Smooth muscle cell (in vitro differentiated cells): ENCODE data around the gene L1TD1. TPM values are rescaled to one million over a fixed set of nuclear protein-coding genes. Genes with fewer than 3 reads are reported as not detected.
"Not testable (repeated sequence)": the region's sequence is repeated elsewhere in the genome, so short reads cannot be mapped to it uniquely, and the experiment has no call there.

ENCODE experiments used
- DNase-seq: peaks from one replicate; lab custom pipeline; 2025; ENCODE audit not compliant: unreplicated experiment; lab: John Stamatoyannopoulos, UW
- H2AFZ ChIP-seq: fragments of 200-600 bp; sonication (generic); 2 replicates; pipeline ENCODE4 v1.6.0; 2016; ENCODE audit warnings: antibody characterized with exemption, low read depth, mild to moderate bottlenecking
- H3F3A ChIP-seq: fragments of 200-600 bp; sonication (generic); 2 replicates; pipeline ENCODE4 v1.6.0; 2017; ENCODE audit warnings: antibody characterized with exemption, low read depth
- H3K27ac ChIP-seq: fragments of 200-600 bp; sonication (generic); 2 replicates; pipeline ENCODE4 v1.5.1; 2016; ENCODE audit warnings: low read depth, mild to moderate bottlenecking
- H3K27me3 ChIP-seq: fragments of 200-600 bp; sonication (generic); 2 replicates; pipeline ENCODE4 v1.6.1; 2016; ENCODE audit warnings: low read depth, mild to moderate bottlenecking
- H3K36me3 ChIP-seq: fragments of 200-600 bp; sonication (generic); 2 replicates; pipeline ENCODE4 v1.5.1; 2016; ENCODE audit warnings: low read depth
- H3K4me1 ChIP-seq: fragments of 200-600 bp; sonication (generic); 2 replicates; pipeline ENCODE4 v1.5.1; 2016; ENCODE audit warnings: low read depth
- H3K4me2 ChIP-seq: fragments of 200-600 bp; sonication (generic); 2 replicates; pipeline ENCODE4 v1.6.0; 2016; ENCODE audit warnings: mild to moderate bottlenecking
- H3K4me3 ChIP-seq: fragments of 200-600 bp; sonication (generic); 2 replicates; pipeline ENCODE4 v1.5.1; 2016; ENCODE audit warnings: mild to moderate bottlenecking
- H3K79me2 ChIP-seq: fragments of 200-600 bp; sonication (generic); 2 replicates; pipeline ENCODE4 v1.6.0; 2016; ENCODE audit warnings: low read depth, mild to moderate bottlenecking
- H3K9ac ChIP-seq: fragments of 200-600 bp; sonication (generic); 2 replicates; pipeline ENCODE4 v1.6.0; 2016; ENCODE audit warnings: low read depth
- H3K9me3 ChIP-seq: fragments of 200-600 bp; sonication (generic); replicated peaks from 2 replicates; pipeline ENCODE4 v1.5.1; 2016; ENCODE audit warnings: low read depth
- H4K20me1 ChIP-seq: fragments of 200-600 bp; sonication (generic); 2 replicates; pipeline ENCODE4 v1.6.0; 2016; ENCODE audit warnings: low read depth
- WGBS: methylation state at CpG from one replicate; pipeline ENCODE4 v1.1.7; 2016; ENCODE audit warnings: low lambda C conversion rate; 5-methylcytosine and 5-hydroxymethylcytosine counted together
- polyA plus RNA-seq: library from polyadenylated mRNA; unstranded; fragments of >200 nt; fragmentation: Nextera tagmentation; extraction: Ambion mirVana; gene quantifications from 2 replicates; pipeline ENCODE4 v1.2.1, GENCODE V29; 2016
- total RNA-seq: library from RNA; depleted of rRNA; stranded (reverse); fragments of >200 nt; gene quantifications from 2 replicates; pipeline ENCODE4 v1.2.3, GENCODE V29; 2014
- TF ChIP-seq, protein P1 (sequence below): fragments of 200-600 bp; sonication (generic); IDR thresholded peaks from 2 replicates; pipeline ENCODE4 v1.5.1; 2017; ENCODE audit warnings: borderline replicate concordance, mild to moderate bottlenecking, antibody characterized with exemption; ENCODE audit not compliant: insufficient read depth, poor library complexity, severe bottlenecking

Gene L1TD1
- total and polyA plus RNA-seq, 2 experiments from 2014 or later: 0.41 to 2.7 TPM

DNA sequence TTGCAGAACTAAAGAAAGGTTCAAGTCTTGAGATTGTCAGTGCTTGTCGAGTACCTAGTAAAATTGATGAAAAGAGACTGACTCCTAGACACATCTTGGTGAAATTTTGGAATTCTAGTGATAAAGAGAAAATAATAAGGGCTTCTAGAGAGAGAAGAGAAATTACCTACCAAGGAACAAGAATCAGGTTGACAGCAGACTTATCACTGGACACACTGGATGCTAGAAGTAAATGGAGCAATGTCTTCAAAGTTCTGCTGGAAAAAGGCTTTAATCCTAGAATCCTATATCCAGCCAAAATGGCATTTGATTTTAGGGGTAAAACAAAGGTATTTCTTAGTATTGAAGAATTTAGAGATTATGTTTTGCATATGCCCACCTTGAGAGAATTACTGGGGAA is 16.3 kb downstream of the L1TD1 start:
- no peaks in the 10 kb centered on the region for H4K20me1 ChIP-seq
- no peaks in the 10 kb centered on the region for H3K4me1 ChIP-seq
- H3K79me2 ChIP-seq: no peaks in the 10 kb centered on the region
- H3F3A ChIP-seq: no peaks in the 10 kb centered on the region
- no peak for DNase-seq
- H3K27me3 ChIP-seq: no peaks in the 10 kb centered on the region
- H3K9me3 ChIP-seq: no peaks in the 10 kb centered on the region
- H2AFZ ChIP-seq: no peak overlapping the region
- H3K9ac ChIP-seq: no peak overlapping the region
- peaks cover 5% of the 10 kb centered on the region for H3K36me3 ChIP-seq
- TF ChIP-seq, protein P1, sequence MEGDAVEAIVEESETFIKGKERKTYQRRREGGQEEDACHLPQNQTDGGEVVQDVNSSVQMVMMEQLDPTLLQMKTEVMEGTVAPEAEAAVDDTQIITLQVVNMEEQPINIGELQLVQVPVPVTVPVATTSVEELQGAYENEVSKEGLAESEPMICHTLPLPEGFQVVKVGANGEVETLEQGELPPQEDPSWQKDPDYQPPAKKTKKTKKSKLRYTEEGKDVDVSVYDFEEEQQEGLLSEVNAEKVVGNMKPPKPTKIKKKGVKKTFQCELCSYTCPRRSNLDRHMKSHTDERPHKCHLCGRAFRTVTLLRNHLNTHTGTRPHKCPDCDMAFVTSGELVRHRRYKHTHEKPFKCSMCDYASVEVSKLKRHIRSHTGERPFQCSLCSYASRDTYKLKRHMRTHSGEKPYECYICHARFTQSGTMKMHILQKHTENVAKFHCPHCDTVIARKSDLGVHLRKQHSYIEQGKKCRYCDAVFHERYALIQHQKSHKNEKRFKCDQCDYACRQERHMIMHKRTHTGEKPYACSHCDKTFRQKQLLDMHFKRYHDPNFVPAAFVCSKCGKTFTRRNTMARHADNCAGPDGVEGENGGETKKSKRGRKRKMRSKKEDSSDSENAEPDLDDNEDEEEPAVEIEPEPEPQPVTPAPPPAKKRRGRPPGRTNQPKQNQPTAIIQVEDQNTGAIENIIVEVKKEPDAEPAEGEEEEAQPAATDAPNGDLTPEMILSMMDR: no peak
- 93% methylated on average over 1 of the region's 1 CpG for WGBS
- H3K27ac ChIP-seq: no peak overlapping the region
- H3K4me3 ChIP-seq: no peak overlapping the region
- no peak overlapping the region for H3K4me2 ChIP-seq

DNA sequence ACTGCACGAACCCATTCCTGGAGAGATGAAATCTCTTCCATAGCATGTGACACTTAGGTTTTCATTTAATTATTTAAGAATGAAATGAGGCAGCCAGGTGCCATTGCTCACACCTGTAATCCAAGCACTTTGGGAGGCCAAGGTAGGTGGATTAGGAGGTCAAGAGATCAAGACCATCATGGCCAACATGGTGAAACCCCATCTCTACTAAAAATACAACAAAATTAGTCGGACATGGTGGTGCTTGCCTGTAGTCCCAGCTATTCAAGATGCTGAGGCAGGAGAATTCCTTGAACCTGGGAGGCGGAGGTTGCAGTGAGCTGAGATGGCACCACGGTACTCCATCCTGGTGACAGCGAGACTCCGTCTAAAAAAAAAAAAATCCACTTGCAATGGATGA is 17.8 kb downstream of the L1TD1 start:
- Histone ChIP-seq H3F3A (no peaks in the 10 kb centered on the region), H3K36me3 (peaks cover 5% of the 10 kb centered on the region), H3K27ac (no peak overlapping the region), H3K4me1 (no peaks in the 10 kb centered on the region), H2AFZ (no peak overlapping the region), H3K79me2 (no peaks in the 10 kb centered on the region), H4K20me1 (no peaks in the 10 kb centered on the region), H3K4me3 (no peak overlapping the region), H3K4me2 (no peak overlapping the region), H3K9me3 (no peaks in the 10 kb centered on the region), H3K27me3 (no peaks in the 10 kb centered on the region), H3K9ac (no peak overlapping the region)
- 93% methylated on average over 6 of the region's 6 CpGs for WGBS
- TF ChIP-seq, protein P1: no peak
- DNase-seq: no peak

DNA sequence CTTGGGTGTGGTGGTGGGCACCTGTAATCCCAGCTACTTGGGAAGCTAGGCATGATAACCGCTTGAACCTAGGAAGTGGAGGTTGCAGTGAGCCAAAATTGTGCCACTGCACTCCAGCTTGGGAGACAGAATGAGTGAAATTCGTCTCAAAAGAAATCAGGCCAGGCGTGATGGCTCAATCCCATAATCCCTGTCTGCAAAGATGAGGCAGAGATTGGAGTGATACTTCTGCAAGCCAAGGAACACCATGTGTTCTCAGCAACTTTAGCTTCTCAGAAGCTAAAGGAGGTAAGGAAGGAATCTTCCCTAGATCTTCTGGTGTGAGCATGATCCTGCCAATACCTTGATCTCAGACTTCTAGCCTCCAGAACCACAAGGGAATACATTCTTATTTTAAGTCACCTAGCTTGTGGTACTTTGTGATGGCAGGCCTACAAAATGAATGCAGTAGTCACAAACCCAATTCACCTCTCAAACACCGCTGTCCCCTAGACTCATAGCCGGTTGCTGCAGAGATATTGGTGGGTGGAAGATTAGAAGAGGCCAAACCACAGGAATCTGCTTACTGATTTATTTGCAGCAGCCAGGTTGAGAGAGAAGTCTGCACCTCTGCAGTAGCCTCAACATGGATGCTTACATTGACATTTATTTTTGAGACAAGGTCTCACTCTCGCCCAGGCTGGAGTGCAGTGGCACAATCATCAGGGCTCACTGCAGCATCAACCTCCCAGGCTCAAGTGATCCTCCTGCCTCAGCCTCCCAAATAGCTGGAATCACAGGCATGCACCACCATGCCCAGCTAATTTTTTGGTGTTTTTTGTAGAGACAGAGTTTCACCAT is 18.6 kb downstream of the L1TD1 start:
- DNase-seq: no peak
- Histone ChIP-seq H3K9me3 (no peaks in the 10 kb centered on the region), H3F3A (no peaks in the 10 kb centered on the region), H3K9ac (no peak overlapping the region), H4K20me1 (no peaks in the 10 kb centered on the region), H3K27me3 (no peaks in the 10 kb centered on the region), H3K4me1 (no peaks in the 10 kb centered on the region), H2AFZ (no peak overlapping the region), H3K4me3 (no peak overlapping the region), H3K4me2 (no peak overlapping the region), H3K79me2 (no peaks in the 10 kb centered on the region), H3K27ac (no peak overlapping the region), H3K36me3 (peaks cover 5% of the 10 kb centered on the region)
- TF ChIP-seq, protein P1: no peak
- 64% methylated on average over 6 of the region's 6 CpGs for WGBS

DNA sequence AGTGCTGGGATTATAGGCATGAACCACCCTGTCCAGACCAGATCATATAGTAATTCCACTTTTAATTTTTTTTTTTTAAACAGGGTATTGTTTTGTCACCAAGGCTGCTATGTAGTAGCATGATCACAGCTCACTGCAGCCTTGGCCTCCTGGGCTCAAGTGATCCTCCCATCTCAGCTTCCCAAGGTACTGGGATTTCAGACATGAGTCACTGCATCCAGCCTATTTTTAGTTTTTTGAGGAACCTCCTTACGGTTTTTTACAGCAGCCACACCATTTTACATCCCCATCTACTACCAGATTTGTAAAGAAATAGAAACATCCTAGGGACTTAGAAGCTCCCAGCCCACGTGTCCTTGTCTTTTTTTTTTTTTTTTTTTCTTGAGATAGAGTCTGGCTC is 24.0 kb downstream of the L1TD1 start:
- no peak for DNase-seq
- Histone ChIP-seq H3K9ac (no peak overlapping the region), H3K36me3 (no peaks in the 10 kb centered on the region), H3K4me1 (no peaks in the 10 kb centered on the region), H3K79me2 (no peaks in the 10 kb centered on the region), H3K27me3 (no peaks in the 10 kb centered on the region), H3F3A (no peaks in the 10 kb centered on the region), H3K27ac (no peak overlapping the region), H3K9me3 (no peaks in the 10 kb centered on the region), H3K4me2 (no peak overlapping the region), H2AFZ (no peak overlapping the region), H3K4me3 (no peak overlapping the region), H4K20me1 (no peaks in the 10 kb centered on the region)
- TF ChIP-seq, protein P1: no peak
- WGBS: 56% methylated on average over 2 of the region's 2 CpGs

DNA sequence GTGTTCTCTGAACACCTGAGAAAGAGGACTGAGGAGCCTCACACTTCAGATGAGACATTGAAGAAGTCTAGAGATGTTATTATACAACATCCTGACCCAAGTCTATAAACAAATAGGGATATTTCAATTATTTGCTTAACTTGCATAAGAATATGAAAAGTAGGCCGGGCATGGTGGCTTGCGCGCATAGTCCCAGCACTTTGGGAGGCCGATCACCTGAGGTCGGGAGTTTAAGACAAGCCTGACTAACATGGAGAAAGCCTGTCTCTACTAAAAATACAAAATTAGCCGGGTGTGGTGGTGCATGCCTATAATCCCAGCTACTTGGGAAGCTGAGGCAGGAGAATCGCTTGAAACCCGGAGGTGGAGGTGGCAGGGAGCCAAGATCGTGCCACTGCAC is 25.8 kb downstream of the L1TD1 start:
- not testable (repeated sequence) for H3K27me3 ChIP-seq, H3K79me2 ChIP-seq, H3F3A ChIP-seq, H3K36me3 ChIP-seq, H3K9me3 ChIP-seq, H3K4me3 ChIP-seq, H3K4me1 ChIP-seq, H3K9ac ChIP-seq, DNase-seq, H4K20me1 ChIP-seq, H3K4me2 ChIP-seq, H2AFZ ChIP-seq, H3K27ac ChIP-seq
- 83% methylated on average over 9 of the region's 9 CpGs for WGBS
